Left ventricle myocardium superior (tissue), 1 donor: ENCODE measurements around the gene SLC12A5. TPM values are rescaled to one million over a fixed set of nuclear protein-coding genes. Genes with fewer than 3 reads are reported as not detected.

Experiments used
- ATAC-seq: fragments of 200-7000 bp; cut with Tn5 transposase; one replicate; pipeline ENCODE4 v1.9.1; 2020; ENCODE audit warnings: mild to moderate bottlenecking, moderate library complexity
- DNase-seq: peaks from one replicate; pipeline ENCODE4 v3.0.0-alpha.2; 2020
- intact Hi-C: fragments of 100-400 bp; cut with micrococcal nuclease; formaldehyde crosslinking; loops from one replicate; pipeline ENCODE4 v1.11.0; 2022
- total RNA-seq: library from RNA; stranded (reverse); fragmentation: NEBNext Ultra II Directional; extraction: Animal tissue kit (Norgen Biotek cat#: 25700); gene quantifications from one replicate; pipeline ENCODE4 v1.2.1, GENCODE V29; 2021
- donor health status: DM: no; HTN: yes; CAD: no; lungs with severe emphysema.

SLC12A5 gene
- total RNA-seq, 1 donor from 2014 or later = 1.3 TPM

DNA sequence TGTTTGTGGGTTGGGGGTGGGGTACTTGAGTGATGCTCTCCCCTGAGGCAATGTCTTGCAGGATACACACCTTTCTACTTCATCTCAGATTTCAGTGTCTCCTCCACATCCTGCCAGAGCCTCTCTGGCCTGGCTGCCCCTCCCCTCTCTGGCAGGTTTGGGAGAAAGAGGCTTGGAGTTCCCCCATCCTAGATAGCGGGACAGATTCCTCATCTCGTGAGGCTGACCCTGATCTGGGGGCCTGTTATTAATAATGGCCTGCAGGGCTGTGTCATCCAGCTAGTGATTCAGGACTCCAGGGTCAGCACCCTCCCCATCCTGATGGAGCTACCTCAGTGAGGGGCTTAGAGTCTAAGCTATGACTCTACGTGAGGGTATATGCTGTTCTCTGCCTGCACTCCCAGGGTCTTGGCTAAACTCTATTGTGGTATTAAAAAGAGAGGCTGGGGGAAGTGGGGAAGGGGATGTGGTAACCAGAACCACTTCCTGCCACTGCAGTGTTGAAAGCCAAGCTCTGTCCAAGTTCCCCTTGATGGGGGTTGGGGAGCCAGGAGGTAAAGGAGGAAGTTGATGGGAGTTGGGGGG, 24.0 kb upstream of the SLC12A5 start:
- DNase-seq (no peak), ATAC-seq (peak; percentile 82)
- intact Hi-C loops = no loop called here

DNA sequence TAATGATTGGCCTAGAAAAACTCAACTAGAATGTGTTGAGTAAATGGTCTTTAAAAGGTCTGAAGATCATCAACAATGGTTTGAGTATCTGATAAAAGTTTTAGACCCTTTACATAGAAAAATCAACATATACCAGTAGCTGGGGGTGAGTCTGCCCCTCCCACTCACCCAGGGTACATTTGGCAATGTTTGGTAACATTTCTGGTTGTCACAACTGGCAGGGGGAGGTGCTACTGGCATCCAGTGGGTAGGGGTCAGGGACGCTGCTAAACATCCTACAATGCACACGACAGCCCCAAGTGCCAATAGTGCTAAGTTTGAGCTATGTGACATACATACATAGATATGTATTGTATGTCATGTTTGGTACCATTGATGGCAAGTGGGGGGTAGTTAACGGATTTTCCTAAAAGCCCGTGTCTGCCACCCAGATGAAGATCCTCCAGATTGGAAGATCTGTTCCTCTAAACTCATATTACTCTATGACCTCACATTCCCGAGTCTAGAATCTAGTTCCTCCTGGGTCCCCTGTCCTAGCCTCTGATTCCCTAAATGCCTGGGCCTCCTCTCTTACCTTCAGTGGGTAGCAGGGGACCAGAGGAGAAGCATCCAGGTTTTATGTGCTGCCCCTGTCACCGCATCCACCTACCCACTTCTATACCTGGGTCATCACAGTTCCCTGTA, 22.9 kb upstream of the SLC12A5 start:
- intact Hi-C loops = no loop called here
- ATAC-seq (no peak), DNase-seq (no peak)

DNA sequence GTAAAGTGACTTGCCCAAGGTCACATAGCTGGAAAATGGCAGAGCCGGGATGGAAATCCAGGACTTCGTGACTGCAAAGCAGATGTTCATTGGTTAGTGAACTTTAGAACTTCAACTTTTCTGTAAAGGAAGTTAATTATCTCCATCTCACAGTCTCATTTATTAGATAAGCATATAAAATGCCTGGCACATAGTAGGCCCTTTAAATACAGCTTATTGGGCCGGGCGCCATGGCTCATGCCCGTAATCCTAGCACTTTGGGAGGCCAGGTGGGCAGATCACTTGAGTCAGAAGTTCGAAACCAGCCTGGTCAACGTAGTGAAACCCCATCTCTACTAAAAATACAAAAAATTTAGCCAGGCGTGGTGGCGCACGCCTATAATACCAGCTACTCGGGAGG, 22.1 kb upstream of the SLC12A5 start:
- no peak for DNase-seq
- intact Hi-C loops = no loop called here
- no peak for ATAC-seq

DNA sequence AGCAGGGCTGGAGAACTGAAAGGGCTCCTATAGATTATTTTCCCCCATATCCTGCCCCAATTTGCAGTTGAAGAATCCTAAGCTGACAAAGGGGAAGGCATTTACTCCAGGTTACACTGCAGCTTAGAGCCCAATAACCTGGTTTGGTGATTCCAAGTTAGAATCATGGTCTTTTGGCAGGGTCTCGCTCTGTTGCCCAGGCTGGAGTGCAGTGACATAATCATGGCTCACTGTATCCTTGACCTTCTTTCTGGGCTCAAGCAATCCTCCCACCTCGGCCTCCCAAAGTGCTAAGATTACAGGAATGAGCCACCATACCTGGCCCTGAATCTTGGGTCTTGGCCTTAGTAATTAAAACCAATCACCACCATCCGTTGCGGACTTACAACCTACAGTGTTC, 21.3 kb upstream of the SLC12A5 start:
- DNase-seq (no peak), ATAC-seq (no peak)
- intact Hi-C loops = no loop called here

DNA sequence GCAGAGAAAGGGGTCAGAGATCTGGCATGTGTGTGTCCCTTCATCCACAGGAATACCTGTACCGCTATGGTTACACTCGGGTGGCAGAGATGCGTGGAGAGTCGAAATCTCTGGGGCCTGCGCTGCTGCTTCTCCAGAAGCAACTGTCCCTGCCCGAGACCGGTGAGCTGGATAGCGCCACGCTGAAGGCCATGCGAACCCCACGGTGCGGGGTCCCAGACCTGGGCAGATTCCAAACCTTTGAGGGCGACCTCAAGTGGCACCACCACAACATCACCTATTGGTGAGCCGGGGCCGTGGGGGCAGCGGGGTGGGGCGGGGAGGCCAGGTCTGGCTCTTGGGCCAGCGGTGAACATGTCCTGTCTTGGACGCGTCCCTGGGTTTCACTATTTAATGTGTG, 19.2 kb upstream of the SLC12A5 start:
- intact Hi-C loops = no loop called here
- ATAC-seq = no peak
- no peak for DNase-seq

DNA sequence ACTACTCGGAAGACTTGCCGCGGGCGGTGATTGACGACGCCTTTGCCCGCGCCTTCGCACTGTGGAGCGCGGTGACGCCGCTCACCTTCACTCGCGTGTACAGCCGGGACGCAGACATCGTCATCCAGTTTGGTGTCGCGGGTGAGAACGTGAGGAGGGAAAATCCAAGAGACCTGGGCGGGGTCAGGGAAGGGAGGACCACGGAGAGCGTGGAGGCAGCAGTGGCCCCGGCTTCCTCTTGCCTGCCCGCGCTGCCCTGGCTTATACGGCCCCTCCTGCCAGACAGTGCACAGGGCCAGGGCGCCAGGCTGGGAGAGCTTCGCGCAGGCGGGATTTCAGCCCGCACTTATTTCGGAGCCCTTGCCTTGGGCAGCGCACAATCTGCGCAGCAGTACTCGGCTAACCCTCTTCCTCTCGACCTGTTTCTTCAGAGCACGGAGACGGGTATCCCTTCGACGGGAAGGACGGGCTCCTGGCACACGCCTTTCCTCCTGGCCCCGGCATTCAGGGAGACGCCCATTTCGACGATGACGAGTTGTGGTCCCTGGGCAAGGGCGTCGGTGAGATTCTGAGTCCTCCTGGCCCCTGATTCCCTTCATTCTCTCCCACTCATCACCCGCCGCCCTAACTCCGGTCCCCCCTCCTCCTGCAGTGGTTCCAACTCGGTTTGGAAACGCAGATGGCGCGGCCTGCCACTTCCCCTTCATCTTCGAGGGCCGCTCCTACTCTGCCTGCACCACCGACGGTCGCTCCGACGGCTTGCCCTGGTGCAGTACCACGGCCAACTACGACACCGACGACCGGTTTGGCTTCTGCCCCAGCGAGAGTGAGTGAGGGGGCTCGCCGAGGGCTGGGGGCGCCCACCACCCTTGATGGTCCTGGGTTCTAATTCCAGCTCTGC, 18.3 kb upstream of the SLC12A5 start:
- peak; percentile 49 for ATAC-seq
- peak; percentile 35 for DNase-seq
- intact Hi-C loops = no loop called here

DNA sequence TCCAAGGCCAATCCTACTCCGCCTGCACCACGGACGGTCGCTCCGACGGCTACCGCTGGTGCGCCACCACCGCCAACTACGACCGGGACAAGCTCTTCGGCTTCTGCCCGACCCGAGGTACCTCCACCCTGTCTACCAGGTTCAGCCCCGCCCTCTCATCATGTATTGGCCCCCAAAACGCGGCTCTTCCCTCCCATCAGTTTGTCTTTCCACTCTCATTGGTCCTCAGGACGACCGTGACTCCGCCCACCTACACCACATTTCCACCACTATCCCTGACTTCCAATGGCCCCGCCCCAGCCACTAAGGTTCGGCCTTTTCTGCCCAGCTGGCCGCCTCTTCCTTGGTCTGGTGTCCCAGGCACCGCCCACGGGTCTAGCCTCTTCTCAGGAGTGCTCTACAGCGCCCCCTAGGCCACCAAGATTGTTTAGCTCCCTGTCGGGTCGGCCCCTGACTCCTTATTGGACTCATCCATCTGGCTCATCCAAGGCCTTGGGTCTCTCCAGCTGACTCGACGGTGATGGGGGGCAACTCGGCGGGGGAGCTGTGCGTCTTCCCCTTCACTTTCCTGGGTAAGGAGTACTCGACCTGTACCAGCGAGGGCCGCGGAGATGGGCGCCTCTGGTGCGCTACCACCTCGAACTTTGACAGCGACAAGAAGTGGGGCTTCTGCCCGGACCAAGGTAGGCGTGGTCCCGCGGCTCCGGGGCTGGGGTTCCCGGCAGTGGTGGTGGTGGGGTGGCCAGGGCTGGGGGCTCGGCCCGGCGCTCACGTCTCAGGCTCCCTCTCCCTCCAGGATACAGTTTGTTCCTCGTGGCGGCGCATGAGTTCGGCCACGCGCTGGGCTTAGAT, 17.2 kb upstream of the SLC12A5 start:
- DNase-seq (peak; percentile 67), ATAC-seq (peak; percentile 47)
- intact Hi-C loops = no loop called here

DNA sequence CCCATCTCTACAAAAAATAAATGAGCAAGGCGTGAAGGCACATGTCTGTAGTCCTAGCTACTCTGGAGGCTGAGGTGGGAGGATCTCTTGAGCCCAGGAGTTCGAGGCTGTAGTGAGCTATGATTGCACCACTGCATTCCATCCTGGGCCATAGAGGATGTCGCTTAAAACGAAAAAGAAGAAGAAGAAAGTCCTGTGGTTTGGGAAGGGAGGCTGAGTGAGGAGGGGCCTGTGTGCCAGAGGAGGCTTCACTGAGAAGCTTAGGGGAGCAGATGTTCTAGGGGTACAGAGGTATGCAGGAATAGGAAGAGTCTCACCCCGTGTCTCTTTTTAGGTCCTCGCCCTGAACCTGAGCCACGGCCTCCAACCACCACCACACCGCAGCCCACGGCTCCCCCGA, 16.1 kb upstream of the SLC12A5 start:
- intact Hi-C loops = no loop called here
- no peak for DNase-seq
- ATAC-seq = no peak

DNA sequence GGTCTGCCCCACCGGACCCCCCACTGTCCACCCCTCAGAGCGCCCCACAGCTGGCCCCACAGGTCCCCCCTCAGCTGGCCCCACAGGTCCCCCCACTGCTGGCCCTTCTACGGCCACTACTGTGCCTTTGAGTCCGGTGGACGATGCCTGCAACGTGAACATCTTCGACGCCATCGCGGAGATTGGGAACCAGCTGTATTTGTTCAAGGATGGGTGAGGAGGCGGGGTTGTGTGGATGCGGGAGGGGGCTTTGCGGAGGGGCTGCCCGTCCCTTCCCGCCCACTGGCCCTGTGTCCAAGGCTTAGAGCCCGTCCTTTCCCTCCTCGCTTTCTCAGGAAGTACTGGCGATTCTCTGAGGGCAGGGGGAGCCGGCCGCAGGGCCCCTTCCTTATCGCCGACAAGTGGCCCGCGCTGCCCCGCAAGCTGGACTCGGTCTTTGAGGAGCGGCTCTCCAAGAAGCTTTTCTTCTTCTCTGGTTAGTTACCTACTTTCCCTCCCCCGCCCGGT, 15.6 kb upstream of the SLC12A5 start:
- ATAC-seq = no peak
- intact Hi-C loops = no loop called here
- DNase-seq = no peak

DNA sequence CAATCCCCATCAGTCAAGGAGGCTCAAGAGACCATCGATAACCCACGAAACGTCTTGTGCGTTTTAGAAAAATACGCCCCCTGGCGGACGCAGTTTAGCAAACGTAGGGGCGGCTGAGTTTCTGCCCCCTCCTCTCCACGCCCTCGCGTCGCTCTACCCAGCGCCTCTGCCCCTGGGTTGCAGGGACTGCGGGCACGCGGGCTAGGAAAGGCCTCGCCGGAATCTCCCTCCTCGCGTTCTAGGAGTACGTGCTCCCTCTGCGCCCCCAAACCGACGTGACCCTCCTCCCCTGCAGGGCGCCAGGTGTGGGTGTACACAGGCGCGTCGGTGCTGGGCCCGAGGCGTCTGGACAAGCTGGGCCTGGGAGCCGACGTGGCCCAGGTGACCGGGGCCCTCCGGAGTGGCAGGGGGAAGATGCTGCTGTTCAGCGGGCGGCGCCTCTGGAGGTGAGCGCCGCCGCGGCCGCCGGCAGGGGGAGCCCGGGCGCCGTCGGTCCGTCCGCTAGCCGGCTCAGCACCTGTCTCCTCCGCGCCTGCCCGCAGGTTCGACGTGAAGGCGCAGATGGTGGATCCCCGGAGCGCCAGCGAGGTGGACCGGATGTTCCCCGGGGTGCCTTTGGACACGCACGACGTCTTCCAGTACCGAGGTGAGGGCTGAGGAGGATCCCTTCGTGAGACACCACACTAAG, 15.0 kb upstream of the SLC12A5 start:
- DNase-seq = peak; percentile 67
- intact Hi-C loops = no loop called here
- peak; percentile 81 for ATAC-seq

DNA sequence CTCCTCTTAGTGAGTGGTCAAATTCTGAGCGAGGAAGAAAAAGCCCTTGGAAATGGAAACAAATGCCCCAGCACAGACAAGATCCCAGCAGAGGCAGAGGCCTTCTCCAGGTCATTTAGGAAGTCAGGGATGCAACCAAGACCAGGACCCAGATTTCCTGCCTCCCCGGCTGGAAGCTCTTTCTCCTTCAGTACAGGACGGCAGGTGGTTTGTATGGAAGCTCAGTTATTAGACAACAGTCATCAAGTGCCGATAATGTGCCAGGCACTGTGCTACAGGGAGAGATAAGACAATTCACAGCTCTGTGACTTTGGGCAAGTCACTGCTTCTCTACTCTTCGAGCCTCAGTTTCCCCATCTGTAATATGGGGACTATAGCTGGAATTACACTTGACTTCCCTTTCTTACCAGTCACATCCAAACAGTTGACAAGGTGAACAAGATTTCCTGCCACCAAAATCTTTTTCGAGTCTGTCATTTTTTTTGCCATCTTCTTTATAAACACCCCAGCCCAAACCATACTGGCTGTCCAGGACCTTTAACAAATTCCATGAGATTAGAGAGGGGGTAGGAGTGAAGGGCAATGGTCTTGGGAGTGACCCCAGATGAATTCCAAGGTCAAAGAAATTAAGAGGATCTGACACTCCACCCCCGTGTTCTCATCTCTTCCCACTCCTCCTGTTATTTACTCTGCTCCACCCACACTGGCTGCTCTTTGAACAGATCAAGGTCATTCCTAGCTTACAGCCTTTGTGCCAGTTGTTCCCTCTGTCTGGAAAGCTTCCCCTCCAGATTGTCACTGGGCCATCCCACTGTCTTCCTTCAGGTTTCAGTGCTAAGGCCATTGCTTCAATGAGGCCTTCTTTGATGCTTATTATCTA, 14.3 kb upstream of the SLC12A5 start:
- intact Hi-C loops = no loop called here
- DNase-seq (no peak), ATAC-seq (no peak)

DNA sequence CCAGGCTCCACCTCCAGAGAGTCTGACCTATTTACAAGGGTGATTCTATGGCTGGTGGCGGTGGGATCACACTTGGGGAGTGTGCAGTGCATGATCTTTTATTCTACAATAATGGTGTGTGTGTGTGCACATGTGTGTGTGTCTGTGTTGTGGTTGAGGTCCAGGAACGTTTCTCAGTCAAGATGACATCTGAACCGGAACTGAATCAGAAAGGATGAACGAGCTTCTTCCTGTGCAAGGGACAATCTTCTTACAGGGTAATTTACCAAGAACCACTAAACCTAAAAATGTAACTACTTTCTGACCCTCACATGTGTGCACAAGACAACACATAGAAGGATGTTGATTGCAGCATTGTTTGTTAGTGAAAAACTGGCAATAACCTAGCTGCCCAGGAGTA, 11.7 kb upstream of the SLC12A5 start:
- DNase-seq = no peak
- intact Hi-C loops = no loop called here
- ATAC-seq = no peak

DNA sequence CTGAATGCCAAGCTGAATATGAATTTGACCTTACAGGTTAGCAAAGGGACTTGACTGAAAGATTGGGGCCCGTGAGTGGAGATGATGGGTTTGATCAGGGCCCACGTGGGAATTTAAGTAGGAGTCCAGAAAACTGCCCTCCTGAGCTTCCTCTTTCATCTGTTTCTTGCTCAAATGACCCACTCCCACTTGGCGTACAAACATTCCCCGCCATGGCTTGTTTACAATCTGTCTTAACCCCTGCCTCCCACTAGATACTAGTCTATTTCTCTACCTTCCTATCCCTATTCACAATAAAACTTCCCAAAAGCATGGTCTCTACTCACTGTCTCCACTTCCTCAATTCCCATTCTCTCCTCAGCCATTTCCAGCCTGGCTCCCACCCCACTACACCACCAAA, 10.9 kb upstream of the SLC12A5 start:
- intact Hi-C loops = no loop called here
- DNase-seq = no peak

DNA sequence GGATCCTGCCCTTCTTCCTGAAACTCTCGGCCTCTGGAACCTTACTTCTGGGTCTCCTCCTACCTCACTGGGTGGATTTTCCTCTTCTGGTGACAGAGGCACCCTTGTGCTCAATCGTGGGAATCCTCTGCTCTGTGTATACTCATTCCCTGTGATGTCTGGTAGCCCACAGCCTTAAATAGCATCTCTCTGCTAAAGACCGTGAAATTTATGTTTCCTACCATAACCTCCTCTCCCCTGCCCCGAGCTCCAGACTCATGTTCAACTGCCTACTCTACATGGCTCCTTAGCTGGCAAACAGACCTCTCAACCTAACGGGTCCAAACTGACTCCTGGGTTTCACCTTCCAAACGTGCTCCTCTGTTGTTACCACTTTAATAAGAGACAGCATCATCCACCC, 10.4 kb upstream of the SLC12A5 start:
- DNase-seq = no peak
- ATAC-seq = no peak
- intact Hi-C loops = no loop called here

More for the DNA sequence above, 10.9 kb upstream of the SLC12A5 start:
- no peak for ATAC-seq

DNA sequence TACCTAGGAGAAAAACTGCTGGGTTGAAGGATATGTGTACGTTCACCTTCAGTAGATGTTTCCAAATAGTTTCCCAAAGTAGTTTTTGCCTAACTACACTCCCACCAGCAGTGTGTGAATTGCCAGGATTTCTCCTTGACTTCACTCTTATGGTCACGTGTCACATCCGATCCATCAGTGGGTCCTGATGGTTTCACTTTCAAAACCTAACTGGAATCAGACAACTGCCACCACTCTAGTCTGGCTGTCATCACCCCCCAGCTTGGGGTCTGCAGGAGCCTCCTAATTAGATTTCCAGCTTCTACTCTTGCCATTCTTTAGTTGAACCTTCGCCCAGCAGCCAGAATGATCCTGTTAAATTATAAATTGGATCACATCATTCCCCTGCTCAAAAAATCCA, 8.5 kb upstream of the SLC12A5 start:
- no peak for DNase-seq
- intact Hi-C loops = no loop called here
- ATAC-seq = no peak

DNA sequence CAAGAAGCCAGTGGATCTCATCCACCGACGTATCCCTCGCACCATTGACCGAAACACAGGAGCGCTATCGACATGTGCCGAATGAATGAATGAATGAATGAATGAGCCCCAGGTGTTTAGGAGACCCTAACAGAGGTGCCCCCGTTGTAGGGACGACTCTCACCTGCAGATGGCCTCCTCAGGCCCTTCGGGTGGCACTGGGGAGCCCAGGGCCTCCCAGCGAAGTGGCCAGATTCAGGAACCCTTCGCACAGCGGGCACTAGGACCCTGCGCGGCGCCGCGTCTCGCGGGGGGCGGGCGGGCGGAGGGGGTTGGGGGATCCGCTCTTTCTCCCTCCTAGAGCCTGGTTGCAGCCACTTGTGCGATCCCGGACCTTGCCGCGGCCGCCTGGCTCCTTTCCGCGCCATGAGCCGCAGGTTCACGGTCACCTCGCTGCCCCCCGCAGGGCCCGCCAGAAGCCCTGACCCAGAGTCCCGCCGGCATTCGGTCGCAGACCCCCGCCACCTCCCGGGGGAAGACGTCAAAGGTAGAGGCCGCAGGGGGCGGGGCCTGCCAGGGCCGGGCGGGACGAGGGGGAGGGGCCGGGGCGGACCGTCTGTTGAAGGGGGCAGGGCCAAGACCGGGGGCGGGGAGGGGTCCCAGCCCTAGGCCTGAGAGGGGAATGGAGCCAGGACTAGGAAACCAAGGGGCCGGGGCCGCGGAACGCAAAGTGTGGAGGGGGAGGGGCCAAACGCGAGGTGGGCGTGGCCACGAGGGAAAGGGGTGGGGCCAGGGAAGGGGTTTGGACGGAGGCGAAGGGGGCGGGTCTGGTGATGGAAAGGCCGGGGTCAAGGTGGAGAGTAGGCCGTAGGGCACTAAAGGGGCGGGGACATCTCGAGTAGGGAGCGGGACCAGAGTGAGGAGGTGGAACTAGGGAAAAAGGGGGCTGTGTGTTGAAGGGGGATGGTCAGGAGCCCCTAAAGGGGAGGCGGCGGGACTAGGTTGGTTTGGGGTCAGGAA, 7.4 kb upstream of the SLC12A5 start:
- ATAC-seq (peak; percentile 38), DNase-seq (peak; percentile 36)
- intact Hi-C loops = no loop called here
